HEK293T (cell line): Measurements from ENCODE around the gene TEX52.

Source experiments
- CTCF ChIA-PET: fragments of 350-600 bp; formaldehyde crosslinking; extraction: SDS; loops from one replicate; lab custom pipeline; 2021; ENCODE audit warnings: antibody characterized with exemption, inconsistent platforms; lab: Yijun Ruan, JAX
- POLR2A ChIA-PET: fragments of 350-600 bp; formaldehyde crosslinking; extraction: SDS; loops from one replicate; lab custom pipeline; 2020; ENCODE audit warnings: antibody characterized with exemption, inconsistent platforms; lab: Yijun Ruan, JAX
- DNase-seq: peaks from one replicate; pipeline ENCODE4 v3.0.0; 2012; ENCODE audit warnings: mixed read lengths; ENCODE audit errors: extremely low spot score
- ARNT ChIP-seq: fragments of 450-650 bp; IDR thresholded peaks from 2 replicates; pipeline ENCODE4 v1.6.1; 2017; ENCODE audit warnings: mild to moderate bottlenecking
- BHLHE40 ChIP-seq: fragments of 450-650 bp; IDR thresholded peaks from 2 replicates; pipeline ENCODE4 v1.6.1; 2016; ENCODE audit warnings: mild to moderate bottlenecking, moderate library complexity, borderline replicate concordance
- CTBP1 ChIP-seq: fragments of 450-650 bp; IDR thresholded peaks from 2 replicates; pipeline ENCODE4 v1.6.1; 2016; ENCODE audit warnings: borderline replicate concordance
- ELF4 ChIP-seq: fragments of 450-650 bp; IDR thresholded peaks from 2 replicates; pipeline ENCODE4 v1.6.1; 2017; ENCODE audit warnings: antibody characterized with exemption
- FOXA1 ChIP-seq: fragments of 450-650 bp; IDR thresholded peaks from 2 replicates; pipeline ENCODE4 v1.6.1; 2016; ENCODE audit warnings: mild to moderate bottlenecking
- FOXK2 ChIP-seq: fragments of 450-650 bp; IDR thresholded peaks from 2 replicates; pipeline ENCODE4 v1.6.1; 2016; ENCODE audit warnings: mild to moderate bottlenecking
- FOXM1 ChIP-seq: fragments of 450-650 bp; IDR thresholded peaks from 2 replicates; pipeline ENCODE4 v1.6.1; 2017; ENCODE audit warnings: mild to moderate bottlenecking, borderline replicate concordance
- HDGF ChIP-seq: fragments of 450-650 bp; IDR thresholded peaks from 2 replicates; pipeline ENCODE4 v1.6.1; 2017; ENCODE audit warnings: antibody characterized with exemption, borderline replicate concordance
- L3MBTL2 ChIP-seq: fragments of 450-650 bp; conservative IDR thresholded peaks from 2 replicates; pipeline ENCODE4 v1.6.1; 2016; ENCODE audit warnings: mild to moderate bottlenecking
- LEF1 ChIP-seq: fragments of 450-650 bp; IDR thresholded peaks from 2 replicates; pipeline ENCODE4 v1.6.1; 2017; ENCODE audit warnings: mild to moderate bottlenecking, borderline replicate concordance
- NFRKB ChIP-seq: fragments of 450-650 bp; IDR thresholded peaks from 2 replicates; pipeline ENCODE4 v1.6.1; 2016; ENCODE audit warnings: mild to moderate bottlenecking, moderate library complexity
- SP1 ChIP-seq: fragments of 450-650 bp; IDR thresholded peaks from 2 replicates; pipeline ENCODE4 v1.6.1; 2017
- SUZ12 ChIP-seq: fragments of 450-650 bp; IDR thresholded peaks from 2 replicates; pipeline ENCODE4 v1.6.1; 2016; ENCODE audit warnings: mild to moderate bottlenecking
- TARDBP ChIP-seq: fragments of 450-650 bp; IDR thresholded peaks from 2 replicates; pipeline ENCODE4 v1.6.1; 2016
- ZNF384 ChIP-seq: fragments of 450-650 bp; IDR thresholded peaks from 2 replicates; pipeline ENCODE4 v1.6.1; 2016
- TF ChIP-seq, protein P1 (sequence below): fragments of 450-650 bp; IDR thresholded peaks from 2 replicates; pipeline ENCODE4 v1.6.1; 2016

TEX52 gene

GRCh38 chr12:2890001-2890387 lies 33.2 kb upstream of the TEX52 start:
- TF ChIP-seq LEF1 (no peak), ARNT (no peak), BHLHE40 (no peak), SP1 (no peak), HDGF (no peak), FOXK2 (no peak), FOXA1 (no peak), FOXM1 (no peak), ELF4 (no peak), CTBP1 (no peak)
- POLR2A ChIA-PET, result interaction anchor here (0.6 to 2.3 kb wide), 13 partner anchors 10 to 249 kb away, joined by 3 to 23 read pairs (median 3); partner anchors contain the start of genes FOXM1 and RHNO1
- CTCF ChIA-PET, result interaction anchor here (0.6 to 1.3 kb wide), 2 partner anchors 54 to 231 kb away, joined by 4 to 5 read pairs; no protein-coding TSS in a partner anchor
- no peak for DNase-seq

DNA sequence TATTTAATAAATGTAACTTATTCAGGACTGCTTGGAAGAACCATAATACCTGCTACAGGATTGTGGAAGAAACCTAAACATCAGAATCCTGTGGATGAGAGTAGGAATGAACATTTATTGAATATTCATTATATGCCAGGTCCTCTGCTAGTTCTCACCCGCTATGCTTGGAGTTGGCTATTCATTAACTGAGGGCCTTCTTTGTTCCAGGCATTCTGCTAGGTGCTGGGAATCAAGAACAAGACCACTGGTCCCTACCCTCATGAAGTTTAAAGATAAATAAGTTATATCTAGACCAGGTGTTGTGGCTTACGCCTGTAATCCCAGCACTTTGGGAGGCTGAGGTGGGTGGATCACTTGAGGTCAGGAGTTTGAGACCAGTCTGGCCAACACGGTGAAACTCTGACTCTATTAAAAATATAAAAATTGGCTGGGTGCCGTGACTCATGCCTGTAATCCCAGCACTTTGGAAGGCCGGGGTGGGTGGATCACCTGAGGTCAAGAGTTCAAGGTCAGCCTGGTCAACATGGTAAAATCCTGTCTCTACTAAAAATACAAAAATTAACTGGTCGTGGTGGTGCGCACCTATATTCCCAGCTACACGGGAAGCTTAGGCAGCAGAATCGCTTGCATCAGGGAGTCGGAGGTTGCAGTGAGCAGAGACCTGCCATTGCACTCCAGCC lies 30.1 kb upstream of the TEX52 start:
- DNase-seq, result no peak
- ChIA-PET CTCF (interaction anchor here (0.6 to 2.4 kb wide), 3 partner anchors 57 to 147 kb away, joined by 4 to 12 read pairs (median 6); no protein-coding TSS in a partner anchor), POLR2A (interaction anchor here (0.9 to 1.0 kb wide), 2 partner anchors 8 to 10 kb away, joined by 3 to 6 read pairs; partner anchors contain the start of genes FOXM1 and RHNO1)
- TF ChIP-seq FOXK2 (no peak), FOXA1 (no peak), BHLHE40 (no peak), L3MBTL2 (no peak), HDGF (no peak), FOXM1 (no peak), NFRKB (no peak), LEF1 (no peak), TARDBP (no peak), SUZ12 (no peak), SP1 (no peak), ELF4 (no peak), CTBP1 (no peak)
- TF ChIP-seq, protein P1, sequence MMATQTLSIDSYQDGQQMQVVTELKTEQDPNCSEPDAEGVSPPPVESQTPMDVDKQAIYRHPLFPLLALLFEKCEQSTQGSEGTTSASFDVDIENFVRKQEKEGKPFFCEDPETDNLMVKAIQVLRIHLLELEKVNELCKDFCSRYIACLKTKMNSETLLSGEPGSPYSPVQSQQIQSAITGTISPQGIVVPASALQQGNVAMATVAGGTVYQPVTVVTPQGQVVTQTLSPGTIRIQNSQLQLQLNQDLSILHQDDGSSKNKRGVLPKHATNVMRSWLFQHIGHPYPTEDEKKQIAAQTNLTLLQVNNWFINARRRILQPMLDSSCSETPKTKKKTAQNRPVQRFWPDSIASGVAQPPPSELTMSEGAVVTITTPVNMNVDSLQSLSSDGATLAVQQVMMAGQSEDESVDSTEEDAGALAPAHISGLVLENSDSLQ, result no peak

GRCh38 chr12:2884810-2885209 lies 28.0 kb upstream of the TEX52 start:
- CTCF ChIA-PET, result interaction anchor here (0.9 to 2.4 kb wide), 7 partner anchors 8 to 157 kb away, joined by 3 to 15 read pairs (median 7); partner anchors contain the start of genes FOXM1 and RHNO1
- DNase-seq, result no peak
- TF ChIP-seq CTBP1 (no peak), NFRKB (no peak), FOXA1 (no peak), FOXM1 (no peak), LEF1 (no peak), TARDBP (no peak), SUZ12 (no peak), BHLHE40 (no peak), FOXK2 (no peak), ZNF384 (no peak), SP1 (no peak), ARNT (no peak), L3MBTL2 (no peak), ELF4 (no peak), HDGF (no peak)
- TF ChIP-seq, protein P1, result no peak
- POLR2A ChIA-PET, result interaction anchor here (1.5 kb wide), 1 partner anchor 8 kb away, joined by 9 read pairs; the partner anchor contains the start of genes FOXM1 and RHNO1

- DNase-seq, result no peak
- TF ChIP-seq LEF1 (no peak), SUZ12 (no peak), FOXA1 (no peak), ZNF384 (no peak), L3MBTL2 (no peak), TARDBP (no peak), FOXM1 (no peak), BHLHE40 (no peak), ARNT (no peak)
- TF ChIP-seq, protein P1, result no peak
- CTCF ChIA-PET, result no interaction called here
- POLR2A ChIA-PET, result interaction anchor here (1.0 to 1.7 kb wide), 3 partner anchors 11 to 85 kb away, joined by 3 to 7 read pairs (median 5); partner anchors contain the start of genes FKBP4 and TULP3
Measured at GRCh38 chr12:2879853-2880252, 23.0 kb upstream of the TEX52 start.

DNA sequence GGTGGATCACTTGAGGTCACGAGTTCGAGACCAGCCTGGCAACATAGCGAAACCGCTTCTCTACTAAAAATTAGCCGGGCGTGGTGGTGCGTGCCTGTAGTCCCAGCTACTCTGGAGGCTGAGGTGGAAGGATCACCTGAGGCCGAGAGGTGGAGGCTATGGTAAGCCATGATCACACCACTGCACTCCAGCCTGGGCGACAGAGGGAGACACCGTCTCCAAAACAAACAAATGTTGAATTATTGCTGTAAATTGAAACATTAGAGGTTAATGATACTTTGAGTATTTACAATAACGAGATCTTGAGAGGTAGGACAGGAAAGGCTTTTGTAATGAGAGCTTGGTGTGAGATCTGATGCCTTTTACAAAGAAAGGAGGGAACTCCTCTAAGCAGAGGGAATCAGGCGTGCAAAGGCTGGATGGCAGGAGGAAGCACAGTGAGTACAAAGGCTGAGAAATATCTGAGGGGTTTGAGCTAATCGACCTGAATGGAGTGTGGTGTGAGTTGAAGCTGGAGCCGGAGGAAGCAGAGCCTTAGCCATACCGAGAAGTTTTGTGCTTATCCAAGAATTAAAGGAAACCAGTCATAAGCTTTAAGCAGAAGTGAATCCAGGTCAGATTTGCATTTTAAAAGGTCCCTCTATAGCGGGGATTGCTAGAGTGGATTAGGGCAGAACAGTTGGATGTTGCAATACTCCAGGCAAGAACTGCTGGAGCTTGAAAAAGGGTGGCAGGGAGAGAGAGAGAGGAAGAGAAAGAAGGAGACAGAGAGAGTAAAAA lies 21.3 kb upstream of the TEX52 start:
- DNase-seq, result no peak
- POLR2A ChIA-PET, result interaction anchor here (0.8 to 2.7 kb wide), 2 partner anchors 9 to 13 kb away, joined by 3 to 23 read pairs; partner anchors contain the start of gene TULP3
- TF ChIP-seq SUZ12 (no peak), TARDBP (no peak), NFRKB (no peak), FOXA1 (no peak), L3MBTL2 (no peak), HDGF (no peak), BHLHE40 (no peak)
- TF ChIP-seq, protein P1, result peak; percentile 64
- CTCF ChIA-PET, result interaction anchor here (0.6 to 1.4 kb wide), 2 partner anchors 7 to 82 kb away, joined by 3 to 8 read pairs; no protein-coding TSS in a partner anchor
